ENCODE results near the gene STXBP6. TPM values are rescaled to one million over a fixed set of nuclear protein-coding genes. Genes with fewer than 3 reads are reported as not detected.
"Not testable (repeated sequence)": the region's sequence is repeated elsewhere in the genome, so short reads cannot be mapped to it uniquely, and the experiment has no call there.

STXBP6 gene
- total RNA-seq, 1 donor from 2014 or later = 11.0 TPM

GRCh38 chr14:24937300-24937699, 112.6 kb downstream of the STXBP6 start:
- Histone ChIP-seq H4K20me1 (ENCODE audit: low read depth) (no peaks in the 10 kb centered on the region), H3F3A (ENCODE audit: low read depth) (no peaks in the 10 kb centered on the region), H2AFZ (replicated peaks) (no peak overlapping the region), H3K4me3 (no peak overlapping the region), H3K9me3 (ENCODE audit: low read depth) (no peaks in the 10 kb centered on the region), H3K27me3 (no peaks in the 10 kb centered on the region), H3K9ac (no peak overlapping the region), H3K4me2 (no peak overlapping the region), H3K79me2 (ENCODE audit: low read depth) (no peaks in the 10 kb centered on the region), H3K4me1 (peaks cover 5% of the 10 kb centered on the region), H3K27ac (no peak overlapping the region), H3K36me3 (no peaks in the 10 kb centered on the region)
- no peak for TF ChIP-seq CTCF (IDR thresholded peaks at IDR 0.05)
- TF ChIP-seq EZH2 (IDR thresholded peaks at IDR 0.05) = no peak
- TF ChIP-seq EZH2phosphoT487 (IDR thresholded peaks at IDR 0.05) = no peak
- no peak for DNase-seq (ENCODE audit: low spot score)
- Mint-ChIP-seq H3K9me3 (no peaks in the 10 kb centered on the region), H3K4me3 (no peak overlapping the region), H3K27ac (no peak overlapping the region), H3K4me1 (peaks cover 11% of the 10 kb centered on the region), H3K27me3 (ENCODE audit: insufficient read depth, low read depth) (no peaks in the 10 kb centered on the region), H3K36me3 (no peaks in the 10 kb centered on the region)

DNA sequence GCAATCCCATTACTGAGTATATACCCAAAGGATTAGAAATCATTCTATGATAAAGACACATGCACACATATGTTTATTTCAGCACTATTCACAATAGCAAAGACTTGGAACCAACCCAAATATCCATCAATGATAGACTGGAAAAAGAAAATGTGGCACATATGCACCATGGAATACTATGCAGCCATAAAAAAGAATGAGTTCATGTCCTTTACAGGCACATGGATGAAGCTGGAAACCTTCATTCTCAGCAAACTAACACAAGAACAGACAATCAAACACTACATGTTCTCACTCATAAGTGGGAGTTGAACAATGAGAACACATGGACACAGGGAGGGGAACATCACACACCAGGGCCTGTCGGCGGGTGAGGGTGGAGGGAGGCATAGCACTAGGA, 113.2 kb downstream of the STXBP6 start:
- H3K27ac ChIP-seq; H3K9me3 ChIP-seq (ENCODE audit: low read depth); DNase-seq (ENCODE audit: low spot score); H2AFZ ChIP-seq (replicated peaks); H3K79me2 ChIP-seq (ENCODE audit: low read depth); H4K20me1 ChIP-seq (ENCODE audit: low read depth); H3K9ac ChIP-seq; H3K27me3 ChIP-seq; H3K36me3 Mint-ChIP-seq; H3K4me3 Mint-ChIP-seq; H3K4me3 ChIP-seq; H3K4me2 ChIP-seq; H3K4me1 Mint-ChIP-seq; H3F3A ChIP-seq (ENCODE audit: low read depth); H3K27me3 Mint-ChIP-seq (ENCODE audit: insufficient read depth, low read depth); H3K36me3 ChIP-seq; H3K9me3 Mint-ChIP-seq; H3K27ac Mint-ChIP-seq; H3K4me1 ChIP-seq: not testable (repeated sequence)

DNA sequence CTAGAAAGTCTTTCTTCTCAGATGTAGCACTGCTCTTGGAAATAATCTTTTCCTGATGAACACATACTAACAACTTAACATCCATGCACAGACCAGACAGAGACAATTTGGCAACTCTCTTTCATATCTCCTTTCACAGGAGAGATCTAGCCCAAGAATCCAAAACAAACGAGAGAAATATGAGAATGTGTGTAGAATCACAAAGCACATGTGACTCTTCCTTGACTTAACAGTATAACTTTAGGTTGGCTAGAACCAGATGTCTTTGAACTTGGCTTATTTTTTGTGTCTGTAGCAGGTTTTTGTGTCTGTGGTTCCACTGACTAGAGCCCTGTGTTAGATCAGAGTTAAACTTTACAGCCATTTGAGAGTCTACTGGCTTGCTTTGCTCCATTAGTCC, 114.2 kb downstream of the STXBP6 start:
- TF ChIP-seq EZH2 (IDR thresholded peaks at IDR 0.05) (no peak), EZH2phosphoT487 (IDR thresholded peaks at IDR 0.05) (no peak), CTCF (IDR thresholded peaks at IDR 0.05) (no peak)
- H3K4me1 Mint-ChIP-seq = no peaks in the 10 kb centered on the region
- H3K4me3 Mint-ChIP-seq = no peak overlapping the region
- no peak overlapping the region for H3K27ac Mint-ChIP-seq
- Histone ChIP-seq H3K27me3 (no peaks in the 10 kb centered on the region), H3K4me3 (no peak overlapping the region), H3K9me3 (ENCODE audit: low read depth) (no peaks in the 10 kb centered on the region), H2AFZ (replicated peaks) (no peak overlapping the region), H3K27ac (no peak overlapping the region), H4K20me1 (ENCODE audit: low read depth) (no peaks in the 10 kb centered on the region), H3K4me1 (peaks cover 5% of the 10 kb centered on the region), H3F3A (ENCODE audit: low read depth) (no peaks in the 10 kb centered on the region), H3K79me2 (ENCODE audit: low read depth) (no peaks in the 10 kb centered on the region), H3K36me3 (no peaks in the 10 kb centered on the region), H3K4me2 (no peak overlapping the region), H3K9ac (no peak overlapping the region)
- H3K27me3 Mint-ChIP-seq (ENCODE audit: insufficient read depth, low read depth) = no peaks in the 10 kb centered on the region
- no peaks in the 10 kb centered on the region for H3K36me3 Mint-ChIP-seq
- no peak for DNase-seq (ENCODE audit: low spot score)
- H3K9me3 Mint-ChIP-seq = no peaks in the 10 kb centered on the region

DNA sequence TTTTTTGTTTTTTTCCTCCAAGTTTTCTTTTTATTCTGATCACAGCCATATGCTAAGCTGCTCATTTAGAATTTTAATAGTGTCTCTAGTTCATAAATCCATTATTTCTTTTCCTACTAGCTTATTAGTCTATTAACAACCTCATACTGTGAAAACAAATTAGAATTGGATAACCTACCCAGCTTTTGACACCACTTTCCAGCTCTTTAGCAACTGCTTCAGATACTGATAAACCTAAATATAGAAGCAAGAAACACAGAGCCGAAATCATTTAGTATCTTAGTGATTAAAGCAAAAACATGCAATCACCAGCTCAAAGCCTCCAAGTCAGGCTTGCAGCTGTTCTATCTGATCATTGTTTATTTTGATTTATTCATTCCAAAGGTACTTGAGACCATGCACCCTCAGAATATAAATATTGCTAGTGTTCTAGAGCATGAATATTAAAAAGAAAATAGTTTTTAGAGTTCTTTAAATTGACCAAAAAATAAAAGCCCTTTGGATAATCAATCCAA, 121.5 kb downstream of the STXBP6 start:
- Mint-ChIP-seq H3K4me1 (peaks cover 4% of the 10 kb centered on the region), H3K27me3 (ENCODE audit: insufficient read depth, low read depth) (no peaks in the 10 kb centered on the region), H3K9me3 (peaks cover 2% of the 10 kb centered on the region), H3K27ac (no peak overlapping the region), H3K4me3 (no peak overlapping the region), H3K36me3 (no peaks in the 10 kb centered on the region)
- H3K9me3 ChIP-seq (ENCODE audit: low read depth) = no peaks in the 10 kb centered on the region
- no peak overlapping the region for H3K4me3 ChIP-seq
- H3K27me3 ChIP-seq = no peaks in the 10 kb centered on the region
- H3K9ac ChIP-seq = no peak overlapping the region
- no peak overlapping the region for H2AFZ ChIP-seq (replicated peaks)
- no peak for DNase-seq (ENCODE audit: low spot score)
- no peak overlapping the region for H3K27ac ChIP-seq
- H3K4me2 ChIP-seq = no peak overlapping the region
- no peaks in the 10 kb centered on the region for H3K4me1 ChIP-seq
- no peaks in the 10 kb centered on the region for H3F3A ChIP-seq (ENCODE audit: low read depth)
- no peaks in the 10 kb centered on the region for H3K36me3 ChIP-seq
- H4K20me1 ChIP-seq (ENCODE audit: low read depth) = no peaks in the 10 kb centered on the region
- no peak for TF ChIP-seq CTCF (IDR thresholded peaks at IDR 0.05)
- no peak for TF ChIP-seq EZH2phosphoT487 (IDR thresholded peaks at IDR 0.05)
- TF ChIP-seq EZH2 (IDR thresholded peaks at IDR 0.05) = no peak
- no peaks in the 10 kb centered on the region for H3K79me2 ChIP-seq (ENCODE audit: low read depth)

Data from neural progenitor cell (in vitro differentiated cells).